Lung (tissue), 12 donors: Measurements from ENCODE around the gene ANKRD44. TPM values are rescaled to one million over a fixed set of nuclear protein-coding genes. Genes with fewer than 3 reads are reported as not detected.

Experiments used
- ATAC-seq: fragments of 200-7000 bp; cut with Tn5 transposase; one replicate; pipeline ENCODE4 v1.9.1; 2020; ENCODE audit warnings: moderate number of reproducible peaks; ENCODE audit not compliant: insufficient read depth, low FRiP score
- DNase-seq, 3 donors: peaks; one replicate each; pipeline ENCODE4 v3.0.0-alpha.2; 2013 to 2017
- H3K27ac ChIP-seq, 2 donors: one replicate each; pipeline ENCODE4 v1.5.1; 2013; ENCODE audit warnings: mild to moderate bottlenecking in 2 of 2, moderate library complexity in 2 of 2, control low read depth in 1 of 2, inconsistent platforms in 1 of 2, low read depth in 1 of 2, low read length in 1 of 2
- H3K27me3 ChIP-seq, 3 donors: one replicate each; pipeline ENCODE4 v1.5.1; 2013; ENCODE audit warnings: low read length in 2 of 3; ENCODE audit not compliant: control insufficient read depth in 3 of 3, insufficient read depth in 3 of 3
- H3K36me3 ChIP-seq, 4 donors: one replicate each; pipeline ENCODE4 v1.5.1; 2013; ENCODE audit warnings: low read length in 4 of 4, mild to moderate bottlenecking in 1 of 4, moderate library complexity in 1 of 4; ENCODE audit not compliant: control insufficient read depth in 4 of 4, insufficient read depth in 4 of 4
- H3K4me1 ChIP-seq, 5 donors: one replicate each; pipeline ENCODE4 v1.5.1; 2013; ENCODE audit warnings: low read length in 5 of 5, mild to moderate bottlenecking in 2 of 5, moderate library complexity in 1 of 5; ENCODE audit not compliant: control insufficient read depth in 5 of 5, insufficient read depth in 5 of 5
- H3K4me3 ChIP-seq: one replicate; pipeline ENCODE4 v1.5.1; 2013; ENCODE audit warnings: mild to moderate bottlenecking, control low read depth, moderate library complexity
- H3K9ac ChIP-seq, 2 donors: one replicate each; pipeline ENCODE4 v1.5.1; 2013; ENCODE audit warnings: low read length in 2 of 2, control low read depth in 1 of 2; ENCODE audit not compliant: insufficient read depth in 1 of 2
- H3K9me3 ChIP-seq, 4 donors: one replicate each; pipeline ENCODE4 v1.5.1; 2013; ENCODE audit warnings: low read length in 3 of 4, mild to moderate bottlenecking in 1 of 4, moderate library complexity in 1 of 4; ENCODE audit not compliant: control insufficient read depth in 4 of 4, insufficient read depth in 3 of 4
- WGBS, 2 donors: extraction: QIAGEN DNeasy Blood & Tissue Kit; methylation state at CpG; one replicate each; pipeline ENCODE4 v1.1.7; 2013; 5-methylcytosine and 5-hydroxymethylcytosine counted together
- polyA plus RNA-seq, 2 donors: library from polyadenylated mRNA; stranded (reverse); fragments of 200-250 nt; gene quantifications; one replicate each; pipeline ENCODE4 v1.2.1, GENCODE V29; 2013
- total RNA-seq, 2 donors: library from RNA; depleted of rRNA in 1 of 2; stranded (reverse); fragments of >200 nt in 1 of 2; gene quantifications; one replicate each; pipeline ENCODE4 v1.2.1, GENCODE V29; 2014 to 2021
- TF ChIP-seq, protein P1 (sequence below): IDR thresholded peaks from 2 replicates; pipeline ENCODE4 v1.5.1; 2012; ENCODE audit warnings: mild to moderate bottlenecking; ENCODE audit errors: control extremely low read depth, extremely low read depth
- donor health status: control.
- donor health status: control.
- donor health status: Bipolar disorder and iron deficiency.
- donor health status: healthy.
- donor health status: DM: yes; HTN: yes; CAD: no.

ANKRD44 gene
- total and polyA plus RNA-seq, 4 donors, result 7.1 to 73.8 (median 20.3) TPM

GRCh38 chr2:196967775-196968174 lies 342.8 kb downstream of the ANKRD44 start:
- Histone ChIP-seq H3K4me3 (no peak overlapping the region), H3K27me3 (no peaks in the 10 kb centered on the region), H3K4me1 (peaks cover 0 to 9% (median 0%) of the 10 kb centered on the region in 5 donors), H3K36me3 (no peaks in the 10 kb centered on the region), H3K9ac (no peak overlapping the region), H3K9me3 (no peaks in the 10 kb centered on the region), H3K27ac (no peak overlapping the region)
- 85 to 93% methylated on average over 3 of the region's 3 CpGs for WGBS, 2 donors
- TF ChIP-seq, protein P1, sequence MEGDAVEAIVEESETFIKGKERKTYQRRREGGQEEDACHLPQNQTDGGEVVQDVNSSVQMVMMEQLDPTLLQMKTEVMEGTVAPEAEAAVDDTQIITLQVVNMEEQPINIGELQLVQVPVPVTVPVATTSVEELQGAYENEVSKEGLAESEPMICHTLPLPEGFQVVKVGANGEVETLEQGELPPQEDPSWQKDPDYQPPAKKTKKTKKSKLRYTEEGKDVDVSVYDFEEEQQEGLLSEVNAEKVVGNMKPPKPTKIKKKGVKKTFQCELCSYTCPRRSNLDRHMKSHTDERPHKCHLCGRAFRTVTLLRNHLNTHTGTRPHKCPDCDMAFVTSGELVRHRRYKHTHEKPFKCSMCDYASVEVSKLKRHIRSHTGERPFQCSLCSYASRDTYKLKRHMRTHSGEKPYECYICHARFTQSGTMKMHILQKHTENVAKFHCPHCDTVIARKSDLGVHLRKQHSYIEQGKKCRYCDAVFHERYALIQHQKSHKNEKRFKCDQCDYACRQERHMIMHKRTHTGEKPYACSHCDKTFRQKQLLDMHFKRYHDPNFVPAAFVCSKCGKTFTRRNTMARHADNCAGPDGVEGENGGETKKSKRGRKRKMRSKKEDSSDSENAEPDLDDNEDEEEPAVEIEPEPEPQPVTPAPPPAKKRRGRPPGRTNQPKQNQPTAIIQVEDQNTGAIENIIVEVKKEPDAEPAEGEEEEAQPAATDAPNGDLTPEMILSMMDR, result no peak
- ATAC-seq (no peak), DNase-seq (no peak)

DNA sequence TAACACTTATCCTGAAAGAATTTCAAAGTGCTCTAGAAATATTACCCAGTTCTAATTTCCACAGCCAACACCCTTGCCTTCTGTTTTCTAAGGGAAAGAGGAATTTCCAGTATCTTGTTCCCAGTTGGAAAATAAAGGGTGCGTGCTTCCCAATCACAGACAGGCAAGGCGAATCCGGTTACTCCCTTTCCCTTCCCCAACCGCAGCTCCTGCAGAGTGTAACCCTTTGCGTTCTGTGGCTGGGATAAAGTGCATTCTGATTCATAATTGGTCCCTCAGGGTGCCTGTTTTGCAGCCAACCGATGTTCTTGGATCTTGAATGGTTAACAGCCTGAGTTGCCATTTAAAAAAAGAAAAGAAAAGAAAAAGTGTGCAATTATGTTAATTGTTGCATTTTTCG lies 343.5 kb downstream of the ANKRD44 start:
- ATAC-seq (peak; percentile 41), DNase-seq (peak; percentile 36 to 80 (median 80))
- WGBS, 2 donors, result 47 to 57% methylated on average over 7 of the region's 7 CpGs
- Histone ChIP-seq H3K27me3 (no peaks in the 10 kb centered on the region), H3K9me3 (no peaks in the 10 kb centered on the region), H3K27ac (no peak overlapping the region), H3K4me1 (peaks cover 0 to 9% (median 0%) of the 10 kb centered on the region in 5 donors), H3K4me3 (peak overlapping the region; percentile 7), H3K9ac (peak overlapping the region; percentile 17 to 42), H3K36me3 (no peaks in the 10 kb centered on the region)
- TF ChIP-seq, protein P1, result no peak

DNA sequence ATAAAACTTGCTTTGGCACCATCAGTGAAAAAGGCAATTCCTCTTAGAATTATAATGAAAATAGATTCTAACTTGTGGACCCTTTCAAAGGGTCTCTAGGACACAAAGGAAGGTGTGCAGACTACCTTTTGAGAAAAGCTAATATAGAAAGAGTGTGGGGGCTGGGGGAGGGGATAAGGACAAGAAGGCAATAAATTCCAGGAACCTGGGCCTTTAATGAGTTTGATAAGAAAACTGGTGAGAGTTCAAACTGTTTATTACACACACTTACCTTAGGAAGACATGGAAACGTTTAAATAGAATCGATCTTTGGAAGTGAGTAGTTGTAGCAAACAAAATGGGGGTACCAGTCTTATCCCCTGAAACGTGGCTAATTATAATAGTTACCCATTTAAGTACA lies 344.5 kb downstream of the ANKRD44 start:
- Histone ChIP-seq H3K4me3 (no peak overlapping the region), H3K4me1 (peaks cover 0 to 9% (median 0%) of the 10 kb centered on the region in 5 donors), H3K27me3 (no peaks in the 10 kb centered on the region), H3K9ac (no peak overlapping the region), H3K9me3 (no peaks in the 10 kb centered on the region), H3K27ac (no peak overlapping the region), H3K36me3 (no peaks in the 10 kb centered on the region)
- ATAC-seq, result no peak
- no peak for DNase-seq
- 56 to 82% methylated on average over 3 of the region's 3 CpGs for WGBS, 2 donors
- TF ChIP-seq, protein P1, result no peak

GRCh38 chr2:196965651-196966050 lies 344.9 kb downstream of the ANKRD44 start:
- no peak for DNase-seq
- no peak for ATAC-seq
- no peak overlapping the region for H3K4me3 ChIP-seq
- H3K27ac ChIP-seq, result no peak overlapping the region
- H3K36me3 ChIP-seq, result no peaks in the 10 kb centered on the region
- TF ChIP-seq, protein P1, result no peak
- H3K9me3 ChIP-seq, result no peaks in the 10 kb centered on the region
- H3K27me3 ChIP-seq, result no peaks in the 10 kb centered on the region
- peaks cover 0 to 9% (median 0%) of the 10 kb centered on the region in 5 donors for H3K4me1 ChIP-seq
- 84 to 90% methylated on average over 4 of the region's 4 CpGs for WGBS, 2 donors
- H3K9ac ChIP-seq, result no peak overlapping the region
